ENCODE data around the gene KDM2A.

- TF ChIP-seq POLR2A (IDR thresholded peaks at IDR 0.05) (no peak), CTCF (IDR thresholded peaks at IDR 0.05) (no peak)
Measured at GRCh38 chr11:67160045-67160444, 41.0 kb downstream of the KDM2A start.
